Subcutaneous adipose tissue (tissue), 4 donors: Measurements from ENCODE around the gene RAB20. TPM values are rescaled to one million over a fixed set of nuclear protein-coding genes. Genes with fewer than 3 reads are reported as not detected.

Source experiments
- CTCF ChIP-seq: fragments of 450-650 bp; IDR thresholded peaks from one replicate; pipeline ENCODE4 v1.5.1; 2016; ENCODE audit warnings: low read depth, mild to moderate bottlenecking, control low read depth, antibody characterized with exemption, moderate library complexity
- total RNA-seq, 4 donors: library from RNA; depleted of rRNA; stranded (reverse); fragments of >200 nt; gene quantifications; one replicate each; pipeline ENCODE4 v1.1.0, GENCODE V29; 2016

RAB20 gene
- total RNA-seq, 4 donors from 2014 or later: 26.6 to 78.5 (median 37.8) TPM

GRCh38 chr13:110490009-110490770, 71.3 kb downstream of the RAB20 start:
- TF ChIP-seq CTCF: no peak

- no peak for TF ChIP-seq CTCF
Measured at GRCh38 chr13:110486061-110486715, 75.3 kb downstream of the RAB20 start.

GRCh38 chr13:110485604-110486003, 75.9 kb downstream of the RAB20 start:
- TF ChIP-seq CTCF: no peak

- TF ChIP-seq CTCF: no peak
Measured at GRCh38 chr13:110484290-110485048, 77.1 kb downstream of the RAB20 start.

GRCh38 chr13:110483386-110483968, 78.0 kb downstream of the RAB20 start:
- TF ChIP-seq CTCF: no peak

- no peak for TF ChIP-seq CTCF
Measured at GRCh38 chr13:110480161-110480560, 81.4 kb downstream of the RAB20 start.

GRCh38 chr13:110479648-110480047, 81.9 kb downstream of the RAB20 start:
- no peak for TF ChIP-seq CTCF
